Neural progenitor cell (in vitro differentiated cells): Measurements from ENCODE around the gene GLRA1.

Experiments
- CTCF ChIP-seq: fragments of 200-600 bp; sonication (generic); IDR thresholded peaks from 2 replicates; pipeline ENCODE4 v1.5.1; 2017; ENCODE audit warnings: antibody characterized with exemption, mild to moderate bottlenecking
- EZH2 ChIP-seq: fragments of 200-600 bp; sonication (generic); IDR thresholded peaks from 2 replicates; pipeline ENCODE4 v1.6.1; 2017; ENCODE audit warnings: antibody characterized with exemption, mild to moderate bottlenecking, moderate library complexity
- EZH2phosphoT487 ChIP-seq: fragments of 200-600 bp; sonication (generic); IDR thresholded peaks from 2 replicates; pipeline ENCODE4 v1.6.1; 2017; ENCODE audit warnings: antibody characterized with exemption

DNA sequence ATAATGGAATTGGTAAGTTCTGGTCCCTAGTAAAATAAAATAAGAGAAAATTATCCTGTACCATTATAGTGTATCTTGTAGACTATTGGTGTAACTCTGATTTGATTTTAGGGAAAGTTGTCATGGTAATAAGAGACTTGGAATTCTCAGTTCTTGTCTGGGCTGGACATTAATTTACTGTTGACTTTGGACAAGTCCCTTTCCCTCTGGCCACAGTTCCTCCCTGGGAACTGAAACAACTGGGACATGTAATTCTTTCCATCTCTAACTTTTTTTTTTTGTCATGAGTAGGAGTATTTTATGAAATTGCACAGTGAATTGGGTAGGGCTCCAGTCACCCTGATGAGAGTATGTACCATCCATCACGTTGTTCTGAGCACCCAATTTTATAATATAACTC, 15.0 kb downstream of the GLRA1 start:
- TF ChIP-seq CTCF (no peak), EZH2phosphoT487 (no peak), EZH2 (no peak)
